Measurements from ENCODE around the gene SV2C.

GRCh38 chr5:76333571-76333970 is 250.4 kb downstream of the SV2C start:
- TF ChIP-seq, protein P1, sequence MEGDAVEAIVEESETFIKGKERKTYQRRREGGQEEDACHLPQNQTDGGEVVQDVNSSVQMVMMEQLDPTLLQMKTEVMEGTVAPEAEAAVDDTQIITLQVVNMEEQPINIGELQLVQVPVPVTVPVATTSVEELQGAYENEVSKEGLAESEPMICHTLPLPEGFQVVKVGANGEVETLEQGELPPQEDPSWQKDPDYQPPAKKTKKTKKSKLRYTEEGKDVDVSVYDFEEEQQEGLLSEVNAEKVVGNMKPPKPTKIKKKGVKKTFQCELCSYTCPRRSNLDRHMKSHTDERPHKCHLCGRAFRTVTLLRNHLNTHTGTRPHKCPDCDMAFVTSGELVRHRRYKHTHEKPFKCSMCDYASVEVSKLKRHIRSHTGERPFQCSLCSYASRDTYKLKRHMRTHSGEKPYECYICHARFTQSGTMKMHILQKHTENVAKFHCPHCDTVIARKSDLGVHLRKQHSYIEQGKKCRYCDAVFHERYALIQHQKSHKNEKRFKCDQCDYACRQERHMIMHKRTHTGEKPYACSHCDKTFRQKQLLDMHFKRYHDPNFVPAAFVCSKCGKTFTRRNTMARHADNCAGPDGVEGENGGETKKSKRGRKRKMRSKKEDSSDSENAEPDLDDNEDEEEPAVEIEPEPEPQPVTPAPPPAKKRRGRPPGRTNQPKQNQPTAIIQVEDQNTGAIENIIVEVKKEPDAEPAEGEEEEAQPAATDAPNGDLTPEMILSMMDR (IDR thresholded peaks at IDR 0.05; ENCODE audit: low read length): no peak
- TF ChIP-seq EZH2phosphoT487 (IDR thresholded peaks at IDR 0.05; ENCODE audit: low read length): no peak
- no peak for TF ChIP-seq EZH2 (optimal IDR thresholded peaks at IDR 0.05; ENCODE audit: low read depth, low read length)
